IMR-90 (cell line): Measurements from ENCODE around the gene GBE1. TPM values are rescaled to one million over a fixed set of nuclear protein-coding genes. Genes with fewer than 3 reads are reported as not detected.

Experiments
- ATAC-seq: fragments of 200-7000 bp; cut with Tn5 transposase; 2 replicates; pipeline ENCODE4 v1.9.1; 2020; ENCODE audit warnings: low read depth, mild to moderate bottlenecking, moderate library complexity
- BruUV-seq: library from RNA; stranded (reverse); fragments of 400-500 nt; replicated peaks from 2 replicates; lab custom pipeline; 2021; lab: Mats Ljungman, UMichigan
- CTCF ChIA-PET: fragments of 300-600 bp; formaldehyde crosslinking; extraction: SDS; loops from one replicate; lab custom pipeline; 2021; ENCODE audit warnings: antibody characterized with exemption; lab: Yijun Ruan, JAX
- POLR2A ChIA-PET: fragments of 300-600 bp; sonication (Branson Sonifier 250); formaldehyde crosslinking; loops from one replicate; lab custom pipeline; 2022; ENCODE audit warnings: antibody characterized with exemption; ENCODE audit not compliant: unreplicated experiment; lab: Charles Lee
- DNase-seq: peaks from one replicate; pipeline ENCODE4 v3.0.0; 2013
- H2AFZ ChIP-seq: replicated peaks from 2 replicates; pipeline ENCODE3; 2013; ENCODE audit warnings: low read length, mild to moderate bottlenecking; ENCODE audit not compliant: poor library complexity
- H2AK5ac ChIP-seq: 2 replicates; pipeline ENCODE4 v1.6.1; 2013; ENCODE audit warnings: low read depth, low read length, inconsistent platforms
- H2AK9ac ChIP-seq: replicated peaks from 2 replicates; pipeline ENCODE3; 2013; ENCODE audit warnings: mild to moderate bottlenecking, low read depth, low read length, moderate library complexity; ENCODE audit not compliant: poor library complexity
- H2BK120ac ChIP-seq: 2 replicates; pipeline ENCODE4 v1.6.1; 2013; ENCODE audit warnings: low read depth, low read length, inconsistent platforms
- H2BK15ac ChIP-seq: 3 replicates; pipeline ENCODE4 v1.6.1; 2013; ENCODE audit warnings: low read depth, low read length, inconsistent platforms
- H2BK20ac ChIP-seq: 2 replicates; pipeline ENCODE4 v1.6.1; 2013; ENCODE audit warnings: low read depth, mild to moderate bottlenecking, inconsistent platforms, low read length, moderate library complexity
- H2BK5ac ChIP-seq: 2 replicates; pipeline ENCODE4 v1.6.1; 2013; ENCODE audit warnings: mild to moderate bottlenecking, low read depth, low read length, inconsistent platforms; ENCODE audit not compliant: poor library complexity, severe bottlenecking
- H3K14ac ChIP-seq: replicated peaks from 2 replicates; pipeline ENCODE4 v1.6.1; 2013; ENCODE audit warnings: low read depth, low read length, inconsistent platforms
- H3K18ac ChIP-seq: 2 replicates; pipeline ENCODE4 v1.6.1; 2013; ENCODE audit warnings: low read depth, low read length, control low read depth
- H3K23ac ChIP-seq: 2 replicates; pipeline ENCODE4 v1.6.1; 2013; ENCODE audit warnings: low read depth, low read length, inconsistent platforms
- H3K27ac ChIP-seq: 2 replicates; pipeline ENCODE4 v1.5.1; 2013; ENCODE audit warnings: mild to moderate bottlenecking, control low read depth, low read length; ENCODE audit not compliant: insufficient read depth
- H3K27me3 ChIP-seq: 2 replicates; pipeline ENCODE4 v1.6.1; 2013; ENCODE audit warnings: low read length; ENCODE audit not compliant: control insufficient read depth, insufficient read depth
- H3K36me3 ChIP-seq: 2 replicates; pipeline ENCODE4 v1.6.1; 2013; ENCODE audit warnings: low read length, mixed read lengths; ENCODE audit not compliant: control insufficient read depth, insufficient read depth
- H3K4ac ChIP-seq: 2 replicates; pipeline ENCODE4 v1.6.1; 2013; ENCODE audit warnings: low read depth, low read length, inconsistent platforms
- H3K4me1 ChIP-seq: 2 replicates; pipeline ENCODE4 v1.6.1; 2013; ENCODE audit warnings: low read length, mixed read lengths; ENCODE audit not compliant: control insufficient read depth, insufficient read depth
- H3K4me2 ChIP-seq: 2 replicates; pipeline ENCODE4 v1.6.1; 2013; ENCODE audit warnings: low read depth, mild to moderate bottlenecking, control low read depth, low read length, moderate library complexity
- H3K4me3 ChIP-seq: 2 replicates; pipeline ENCODE4 v1.5.1; 2013; ENCODE audit warnings: low read depth, mild to moderate bottlenecking, control low read depth, low read length, moderate library complexity; ENCODE audit not compliant: insufficient read depth
- H3K56ac ChIP-seq: 2 replicates; pipeline ENCODE4 v1.6.1; 2013; ENCODE audit warnings: low read length, inconsistent platforms; ENCODE audit not compliant: insufficient read depth; ENCODE audit errors: extremely low read depth
- H3K79me1 ChIP-seq, 2 experiments: 2 replicates each; pipeline ENCODE4 v1.6.1; 2013; ENCODE audit warnings: low read length in 2 of 2, inconsistent platforms in 1 of 2, low read depth in 1 of 2
- H3K9ac ChIP-seq: 2 replicates; pipeline ENCODE4 v1.6.1; 2013; ENCODE audit warnings: low read depth, low read length, control low read depth
- H3K9me1 ChIP-seq: 2 replicates; pipeline ENCODE4 v1.6.1; 2013; ENCODE audit warnings: low read length, inconsistent platforms; ENCODE audit not compliant: insufficient read depth
- H3K9me3 ChIP-seq: 2 replicates; pipeline ENCODE4 v1.6.1; 2013; ENCODE audit warnings: low read length; ENCODE audit not compliant: control insufficient read depth, insufficient read depth
- H4K20me1 ChIP-seq: 2 replicates; pipeline ENCODE4 v1.6.1; 2013; ENCODE audit warnings: low read length, inconsistent platforms; ENCODE audit not compliant: insufficient read depth
- H4K5ac ChIP-seq: 2 replicates; pipeline ENCODE4 v1.6.1; 2013; ENCODE audit warnings: mild to moderate bottlenecking, low read depth, low read length, control low read depth
- H4K8ac ChIP-seq, 2 experiments: 2 replicates each; pipeline ENCODE4 v1.6.1; 2013; ENCODE audit warnings: low read depth in 2 of 2, low read length in 2 of 2, control low read depth in 1 of 2, inconsistent platforms in 1 of 2
- H4K91ac ChIP-seq: 2 replicates; pipeline ENCODE4 v1.6.1; 2013; ENCODE audit warnings: low read depth, low read length, inconsistent platforms; ENCODE audit not compliant: insufficient read depth
- BHLHE40 ChIP-seq: fragments of 150-350 bp; IDR thresholded peaks from 2 replicates; pipeline ENCODE4 v1.6.1; 2016; ENCODE audit warnings: mild to moderate bottlenecking, low read depth, low read length
- CHD1 ChIP-seq: IDR thresholded peaks from 2 replicates; pipeline ENCODE4 v1.6.1; 2012; ENCODE audit warnings: low read depth, low read length, improper control_type of control experiment
- FOS ChIP-seq: fragments of 150-350 bp; IDR thresholded peaks from 2 replicates; pipeline ENCODE4 v1.6.1; 2016; ENCODE audit warnings: low read depth, low read length
- MAFK ChIP-seq: IDR thresholded peaks from 2 replicates; pipeline ENCODE4 v1.6.1; 2012; ENCODE audit warnings: low read depth, low read length, improper control_type of control experiment
- MAZ ChIP-seq: IDR thresholded peaks from 2 replicates; pipeline ENCODE4 v1.6.1; 2012; ENCODE audit warnings: low read depth, mild to moderate bottlenecking, low read length, improper control_type of control experiment, moderate library complexity, borderline replicate concordance
- MXI1 ChIP-seq: IDR thresholded peaks from 2 replicates; pipeline ENCODE4 v1.6.1; 2012; ENCODE audit warnings: low read depth, mild to moderate bottlenecking, low read length, moderate library complexity, borderline replicate concordance
- NFE2L2 ChIP-seq: fragments of 150-350 bp; IDR thresholded peaks from 2 replicates; pipeline ENCODE4 v1.6.1; 2016; ENCODE audit warnings: low read depth, mild to moderate bottlenecking, low read length
- POLR2A ChIP-seq: IDR thresholded peaks from 2 replicates; pipeline ENCODE4 v1.6.1; 2012; ENCODE audit warnings: mild to moderate bottlenecking, low read depth, low read length
- RCOR1 ChIP-seq: IDR thresholded peaks from 2 replicates; pipeline ENCODE4 v1.6.1; 2012; ENCODE audit warnings: mild to moderate bottlenecking, low read length, improper control_type of control experiment; ENCODE audit not compliant: insufficient replicate concordance
- RFX5 ChIP-seq: IDR thresholded peaks from 2 replicates; pipeline ENCODE4 v1.8.0; 2012; ENCODE audit warnings: low read depth, mild to moderate bottlenecking, low read length, moderate library complexity
- SMC3 ChIP-seq: fragments of 150-350 bp; IDR thresholded peaks from 2 replicates; pipeline ENCODE4 v1.6.1; 2016; ENCODE audit warnings: low read depth, mild to moderate bottlenecking, antibody characterized with exemption, low read length, moderate library complexity
- WGBS, 2 experiments: methylation state at CpG; one replicate each; pipeline versions ENCODE4 v1.1.5 to v1.1.7; 2013; ENCODE audit warnings: missing lambda C conversion rate in 2 of 2; ENCODE audit not compliant: insufficient read length in 1 of 2; ENCODE audit errors: extremely low coverage in 2 of 2; 5-methylcytosine and 5-hydroxymethylcytosine counted together
- dilution Hi-C: fragments of 300-500 bp; cut with HindIII; formaldehyde crosslinking; loops from one replicate; pipeline ENCODE4 v1.14.3; 2018; ENCODE audit warnings: low sequenced_read_pairs; ENCODE audit not compliant: unreplicated experiment
- in situ Hi-C: fragments of 300-500 bp; cut with MboI; formaldehyde crosslinking; loops from 3 replicates; pipeline ENCODE4 v1.14.3; 2019; ENCODE audit warnings: low sequenced_read_pairs, inconsistent platforms, mixed read lengths
- intact Hi-C: fragments of 100-400 bp; cut with micrococcal nuclease; formaldehyde crosslinking; loops from 2 replicates; pipeline ENCODE4 v1.10.0; 2022
- polyA plus RNA-seq, 3 experiments: library from polyadenylated mRNA; depleted of rRNA; stranded (reverse); fragments of >200 nt; gene quantifications; 2 replicates each; pipeline ENCODE4 v1.2.3, GENCODE V29; 2012; ENCODE audit warnings: low replicate concordance in 1 of 3
- total RNA-seq: library from RNA; depleted of rRNA; stranded (reverse); fragments of >200 nt; gene quantifications from 2 replicates; pipeline ENCODE4 v1.2.3, GENCODE V29; 2012
- TF ChIP-seq, protein P1 (sequence below): conservative IDR thresholded peaks from 2 replicates; pipeline ENCODE4 v1.5.1; 2012; ENCODE audit warnings: mild to moderate bottlenecking, low read depth, low read length, improper control_type of control experiment
- TF ChIP-seq, protein P2 (sequence below): fragments of 150-350 bp; IDR thresholded peaks from 2 replicates; pipeline ENCODE4 v1.6.1; 2017; ENCODE audit warnings: mild to moderate bottlenecking, antibody characterized with exemption, low read length, low read depth

The GBE1 gene
- total and polyA plus RNA-seq, 2 of the 4 experiments (the other 2 are of a cell fraction): 36.7 to 90.3 TPM

DNA sequence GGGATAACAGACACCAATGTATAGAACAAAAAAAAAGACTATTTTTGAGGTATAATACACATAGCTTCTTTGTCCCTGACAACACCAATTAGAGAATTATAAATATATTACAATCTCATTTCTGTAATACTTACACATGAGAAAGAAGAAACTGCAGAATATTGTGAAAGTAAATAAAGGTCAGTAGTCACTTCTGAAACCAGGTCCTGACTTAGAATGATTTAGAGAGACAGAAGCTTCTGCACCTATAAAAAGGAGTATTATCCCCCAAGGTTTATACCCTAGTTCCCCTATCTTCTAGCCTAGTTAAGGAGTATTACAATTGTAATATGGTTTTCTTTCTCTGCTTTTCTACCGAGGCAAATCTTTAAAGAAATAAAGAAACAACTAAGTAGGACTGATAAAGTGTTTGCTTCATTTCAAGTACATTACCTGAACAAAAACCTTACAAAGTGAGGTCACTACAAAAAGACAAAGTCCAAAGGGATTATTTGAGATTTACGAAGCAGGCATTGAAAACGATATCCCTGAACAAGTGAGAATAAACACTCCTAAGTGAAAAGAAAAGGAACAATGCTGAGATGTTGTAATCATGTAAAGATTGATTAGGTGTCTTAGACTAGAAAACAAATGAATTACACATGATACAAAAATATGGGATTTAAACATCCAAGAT lies 103.0 kb downstream of the GBE1 start:
- CTCF ChIA-PET: interaction anchor here (0.7 kb wide), 1 partner anchor 15 kb away, joined by 3 read pairs; no protein-coding TSS in a partner anchor
- intact Hi-C loops: no loop called here
- no TSS peak for BruUV-seq

More for the DNA sequence above, 103.0 kb downstream of the GBE1 start:
- Histone ChIP-seq H4K91ac (no peak overlapping the region), H2AK9ac (no peak overlapping the region), H3K23ac (no peak overlapping the region), H2BK5ac (no peak overlapping the region), H3K9me1 (no peaks in the 10 kb centered on the region), H3K4me2 (no peak overlapping the region), H4K8ac (no peak overlapping the region), H3K27me3 (no peaks in the 10 kb centered on the region), H3K79me1 (peaks cover 13 to 22% of the 10 kb centered on the region in 2 experiments), H3K56ac (no peak overlapping the region), H3K27ac (no peak overlapping the region), H4K20me1 (no peaks in the 10 kb centered on the region), H3K4me1 (no peaks in the 10 kb centered on the region), H2BK15ac (no peak overlapping the region), H3K4ac (no peak overlapping the region), H3K9ac (no peak overlapping the region), H3K36me3 (no peaks in the 10 kb centered on the region), H2BK20ac (no peak overlapping the region), H3K14ac (no peak overlapping the region), H2BK120ac (no peak overlapping the region), H4K5ac (no peak overlapping the region; the same call in 1 of the 2 replicates), H2AK5ac (no peak overlapping the region), H3K9me3 (no peaks in the 10 kb centered on the region), H3K4me3 (no peak overlapping the region), H2AFZ (no peak overlapping the region), H3K18ac (no peak overlapping the region)
- dilution Hi-C loops: no loop called here
- POLR2A ChIA-PET: no interaction called here
- no peak for ATAC-seq
- no peak for DNase-seq
- WGBS, 2 experiments: no CpG with 5 or more reads among the region's 3 CpGs
- in situ Hi-C loops: no loop called here
- TF ChIP-seq MAZ (no peak), SMC3 (no peak), RFX5 (no peak), MAFK (no peak), POLR2A (no peak), RCOR1 (no peak), MXI1 (no peak), NFE2L2 (no peak), CHD1 (no peak), BHLHE40 (no peak), FOS (no peak)
- TF ChIP-seq, protein P1, sequence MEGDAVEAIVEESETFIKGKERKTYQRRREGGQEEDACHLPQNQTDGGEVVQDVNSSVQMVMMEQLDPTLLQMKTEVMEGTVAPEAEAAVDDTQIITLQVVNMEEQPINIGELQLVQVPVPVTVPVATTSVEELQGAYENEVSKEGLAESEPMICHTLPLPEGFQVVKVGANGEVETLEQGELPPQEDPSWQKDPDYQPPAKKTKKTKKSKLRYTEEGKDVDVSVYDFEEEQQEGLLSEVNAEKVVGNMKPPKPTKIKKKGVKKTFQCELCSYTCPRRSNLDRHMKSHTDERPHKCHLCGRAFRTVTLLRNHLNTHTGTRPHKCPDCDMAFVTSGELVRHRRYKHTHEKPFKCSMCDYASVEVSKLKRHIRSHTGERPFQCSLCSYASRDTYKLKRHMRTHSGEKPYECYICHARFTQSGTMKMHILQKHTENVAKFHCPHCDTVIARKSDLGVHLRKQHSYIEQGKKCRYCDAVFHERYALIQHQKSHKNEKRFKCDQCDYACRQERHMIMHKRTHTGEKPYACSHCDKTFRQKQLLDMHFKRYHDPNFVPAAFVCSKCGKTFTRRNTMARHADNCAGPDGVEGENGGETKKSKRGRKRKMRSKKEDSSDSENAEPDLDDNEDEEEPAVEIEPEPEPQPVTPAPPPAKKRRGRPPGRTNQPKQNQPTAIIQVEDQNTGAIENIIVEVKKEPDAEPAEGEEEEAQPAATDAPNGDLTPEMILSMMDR: no peak
- TF ChIP-seq, protein P2, sequence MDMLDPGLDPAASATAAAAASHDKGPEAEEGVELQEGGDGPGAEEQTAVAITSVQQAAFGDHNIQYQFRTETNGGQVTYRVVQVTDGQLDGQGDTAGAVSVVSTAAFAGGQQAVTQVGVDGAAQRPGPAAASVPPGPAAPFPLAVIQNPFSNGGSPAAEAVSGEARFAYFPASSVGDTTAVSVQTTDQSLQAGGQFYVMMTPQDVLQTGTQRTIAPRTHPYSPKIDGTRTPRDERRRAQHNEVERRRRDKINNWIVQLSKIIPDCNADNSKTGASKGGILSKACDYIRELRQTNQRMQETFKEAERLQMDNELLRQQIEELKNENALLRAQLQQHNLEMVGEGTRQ: no peak
